SU-DHL-6 (cell line): ENCODE data around the gene PAM16.

ENCODE experiments used
- H2AFZ ChIP-seq: fragments of 200-600 bp; sonication (generic); 2 replicates; pipeline ENCODE4 v1.6.1; 2014; ENCODE audit warnings: low read depth, mild to moderate bottlenecking, moderate library complexity, mixed read lengths, antibody characterized with exemption, low read length; ENCODE audit not compliant: severe bottlenecking
- H3F3A ChIP-seq: fragments of 200-600 bp; shearing (Covaris generic); 2 replicates; pipeline ENCODE4 v1.6.0; 2016; ENCODE audit warnings: antibody characterized with exemption, mild to moderate bottlenecking; ENCODE audit not compliant: insufficient read depth
- H3K27ac ChIP-seq: fragments of 200-600 bp; sonication (generic); 2 replicates; pipeline ENCODE4 v1.5.1; 2016; ENCODE audit warnings: low read depth, mild to moderate bottlenecking, low read length, moderate library complexity, mixed read lengths
- H3K27me3 ChIP-seq: fragments of 200-600 bp; sonication (generic), shearing (Covaris generic); 2 replicates; pipeline ENCODE4 v1.6.0; 2014; ENCODE audit warnings: mild to moderate bottlenecking, low read length
- H3K36me3 ChIP-seq: fragments of 200-600 bp; sonication (generic); 2 replicates; pipeline ENCODE4 v1.6.1; 2014; ENCODE audit warnings: mild to moderate bottlenecking, low read length, mixed read lengths
- H3K4me2 ChIP-seq: fragments of 300-600, 200-600 bp; shearing (Covaris generic), sonication (generic); 2 replicates; pipeline ENCODE4 v1.6.0; 2014; ENCODE audit warnings: low read length, low read depth, mild to moderate bottlenecking; ENCODE audit not compliant: poor library complexity, severe bottlenecking
- H3K4me3 ChIP-seq: fragments of 200-600 bp; sonication (generic); 2 replicates; pipeline ENCODE4 v1.5.1; 2014; ENCODE audit warnings: antibody characterized with exemption, low read length, mild to moderate bottlenecking, mixed read lengths; ENCODE audit not compliant: insufficient read depth, poor library complexity, severe bottlenecking
- H3K79me2 ChIP-seq: fragments of 200-600 bp; sonication (generic); 2 replicates; pipeline ENCODE4 v1.6.1; 2014; ENCODE audit warnings: mild to moderate bottlenecking, low read length, moderate library complexity; ENCODE audit not compliant: insufficient read depth
- H3K9ac ChIP-seq: fragments of 200-600 bp; sonication (generic); 2 replicates; pipeline ENCODE4 v1.7.0; 2014; ENCODE audit warnings: mild to moderate bottlenecking, low read length
- H3K9me2 ChIP-seq: fragments of 200-600 bp; sonication (generic); replicated peaks from 2 replicates; pipeline ENCODE4 v1.6.1; 2014; ENCODE audit warnings: low read length; ENCODE audit not compliant: insufficient read depth
- H3K9me3 ChIP-seq: fragments of 200-600 bp; sonication (generic); 2 replicates; pipeline ENCODE4 v1.6.1; 2014; ENCODE audit warnings: low read length, mixed read lengths; ENCODE audit not compliant: insufficient read depth
- H4K20me1 ChIP-seq: fragments of 200-600 bp; sonication (generic); 2 replicates; pipeline ENCODE4 v1.6.1; 2014; ENCODE audit warnings: low read depth, mild to moderate bottlenecking, antibody characterized with exemption, low read length, moderate library complexity, mixed read lengths
- CTCF ChIP-seq: fragments of 200-600 bp; sonication (generic); IDR thresholded peaks from one replicate; pipeline ENCODE4 v1.5.1; 2017; ENCODE audit warnings: antibody characterized with exemption, mild to moderate bottlenecking, low read length, moderate library complexity; ENCODE audit not compliant: insufficient read depth, poor library complexity, severe bottlenecking
- EZH2phosphoT487 ChIP-seq: fragments of 200-600 bp; sonication (generic), shearing (Covaris generic); conservative IDR thresholded peaks from 2 replicates; pipeline ENCODE4 v1.6.1; 2018; ENCODE audit warnings: mild to moderate bottlenecking, antibody characterized with exemption, low read length, moderate library complexity, mixed read lengths

PAM16 gene

DNA sequence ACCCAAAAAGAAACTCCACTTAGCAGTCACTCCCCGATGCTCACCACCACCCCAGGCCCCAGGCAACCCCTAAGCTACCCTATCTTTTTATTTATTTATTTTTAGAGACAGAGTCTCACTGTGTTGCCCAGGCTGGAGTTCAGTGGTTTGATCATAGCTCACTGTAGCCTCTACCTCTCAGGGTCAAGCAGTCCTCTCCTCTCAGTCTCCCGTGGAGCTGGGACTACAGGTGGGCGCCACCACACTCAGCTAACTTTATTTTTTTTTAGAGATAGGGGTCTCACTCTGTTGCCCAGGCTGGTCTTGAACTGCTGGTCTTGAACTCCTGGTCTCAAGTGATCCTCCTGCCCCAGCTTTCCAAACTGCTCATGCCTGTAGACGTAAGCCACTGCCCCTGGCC, 49.9 kb downstream of the PAM16 start:
- Histone ChIP-seq H3K9me2 (no peaks in the 10 kb centered on the region), H3K36me3 (no peaks in the 10 kb centered on the region), H3K27ac (no peak overlapping the region), H2AFZ (no peak overlapping the region), H3K27me3 (no peaks in the 10 kb centered on the region), H4K20me1 (no peaks in the 10 kb centered on the region), H3K79me2 (peaks cover 21% of the 10 kb centered on the region), H3K9me3 (no peaks in the 10 kb centered on the region), H3K9ac (no peak overlapping the region), H3K4me3 (no peak overlapping the region), H3F3A (no peaks in the 10 kb centered on the region), H3K4me2 (no peak overlapping the region)
- TF ChIP-seq CTCF (no peak), EZH2phosphoT487 (no peak)

- H3K9ac ChIP-seq, result no peak overlapping the region
- H2AFZ ChIP-seq, result no peak overlapping the region
- H4K20me1 ChIP-seq, result no peaks in the 10 kb centered on the region
- H3K27me3 ChIP-seq, result no peaks in the 10 kb centered on the region
- H3K27ac ChIP-seq, result no peak overlapping the region
- peaks cover 6% of the 10 kb centered on the region; the same call in 1 of the 2 replicates for H3K79me2 ChIP-seq
- H3F3A ChIP-seq, result 0 out of 2 replicates have a peak, but pooled peaks cover 7% of the 10 kb centered on the region
- H3K9me2 ChIP-seq, result no peaks in the 10 kb centered on the region
- TF ChIP-seq EZH2phosphoT487 (no peak), CTCF (no peak)
- no peak overlapping the region for H3K4me3 ChIP-seq
- H3K9me3 ChIP-seq, result no peaks in the 10 kb centered on the region
- H3K36me3 ChIP-seq, result no peaks in the 10 kb centered on the region
- no peak overlapping the region for H3K4me2 ChIP-seq
Observed at GRCh38 chr16:4298761-4299522, 52.2 kb downstream of the PAM16 start.

DNA sequence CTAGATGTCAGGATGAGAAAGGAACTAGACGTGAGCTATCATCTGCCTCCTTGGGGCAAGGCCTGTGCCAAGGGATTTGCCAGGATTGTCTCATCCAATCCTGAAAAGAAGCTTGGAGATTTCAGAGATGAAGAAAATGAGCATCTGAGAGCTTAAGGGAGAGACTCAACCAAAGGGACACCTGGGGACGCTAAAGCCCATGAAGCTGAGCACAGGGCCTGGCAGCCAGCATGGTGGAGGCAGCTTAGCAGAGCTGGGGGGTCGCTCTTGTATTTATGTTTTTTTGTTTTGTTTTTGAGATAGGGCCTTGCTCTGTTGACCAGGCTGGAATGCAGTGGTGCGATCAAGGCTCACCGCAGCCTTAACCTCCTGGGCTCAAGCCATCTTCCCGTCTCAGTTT, 53.6 kb downstream of the PAM16 start:
- no peak overlapping the region for H3K27ac ChIP-seq
- no peaks in the 10 kb centered on the region for H3K9me2 ChIP-seq
- TF ChIP-seq CTCF (no peak), EZH2phosphoT487 (no peak)
- no peaks in the 10 kb centered on the region for H3K27me3 ChIP-seq
- no peaks in the 10 kb centered on the region for H4K20me1 ChIP-seq
- H3K9ac ChIP-seq, result no peak overlapping the region
- H3K36me3 ChIP-seq, result no peaks in the 10 kb centered on the region
- H3K9me3 ChIP-seq, result no peaks in the 10 kb centered on the region
- no peaks in the 10 kb centered on the region for H3K79me2 ChIP-seq
- H2AFZ ChIP-seq, result no peak overlapping the region
- H3K4me2 ChIP-seq, result no peak overlapping the region
- no peak overlapping the region for H3K4me3 ChIP-seq
- H3F3A ChIP-seq, result 0 out of 2 replicates have a peak, but pooled peaks cover 7% of the 10 kb centered on the region
